HG03354 (cell line): ENCODE measurements around the gene MR1.

Source experiments
- ATAC-seq: cut with Tn5 transposase; IDR thresholded peaks from one replicate; pipeline ENCODE4 v1.9.1; 2021; ENCODE audit warnings: mild to moderate bottlenecking; ENCODE audit not compliant: unreplicated experiment, poor library complexity, severe bottlenecking

MR1 gene

GRCh38 chr1:181061891-181062835 lies 28.4 kb downstream of the MR1 start:
- ATAC-seq, result peak; percentile 80

GRCh38 chr1:181062836-181063428 lies 29.1 kb downstream of the MR1 start:
- ATAC-seq, result peak; percentile 84

GRCh38 chr1:181064011-181064623 lies 30.3 kb downstream of the MR1 start:
- no peak for ATAC-seq

- ATAC-seq, result no peak
Observed at GRCh38 chr1:181064702-181065101, 30.9 kb downstream of the MR1 start.

- ATAC-seq, result no peak
Observed at GRCh38 chr1:181073638-181074037, 39.9 kb downstream of the MR1 start.

- no peak for ATAC-seq
Observed at GRCh38 chr1:181075766-181076350, 42.1 kb downstream of the MR1 start.

- ATAC-seq, result no peak
Observed at GRCh38 chr1:181076852-181077251, 43.1 kb downstream of the MR1 start.

GRCh38 chr1:181077576-181078242 lies 43.9 kb downstream of the MR1 start:
- no peak for ATAC-seq

GRCh38 chr1:181079382-181079781 lies 45.6 kb downstream of the MR1 start:
- ATAC-seq, result no peak

- ATAC-seq, result no peak
Observed at GRCh38 chr1:181079920-181080319, 46.1 kb downstream of the MR1 start.

GRCh38 chr1:181080556-181080955 lies 46.8 kb downstream of the MR1 start:
- ATAC-seq, result no peak

GRCh38 chr1:181081395-181081794 lies 47.6 kb downstream of the MR1 start:
- ATAC-seq, result no peak

- peak; percentile 49 for ATAC-seq
Observed at GRCh38 chr1:181083842-181084605, 50.2 kb downstream of the MR1 start.

GRCh38 chr1:181084606-181084969 lies 50.8 kb downstream of the MR1 start:
- no peak for ATAC-seq

- ATAC-seq, result no peak
Observed at GRCh38 chr1:181086091-181086490, 52.3 kb downstream of the MR1 start.

GRCh38 chr1:181086926-181087325 lies 53.1 kb downstream of the MR1 start:
- no peak for ATAC-seq

GRCh38 chr1:181087400-181087901 lies 53.7 kb downstream of the MR1 start:
- ATAC-seq, result no peak

GRCh38 chr1:181088079-181089016 lies 54.6 kb downstream of the MR1 start, which contains the start of gene IER5:
Gene IER5, plus strand, starts transcription at chr1:181088700. Its CDS starts 203 bp downstream, at chr1:181088903.
- peak; percentile 79 for ATAC-seq
